Measurements from ENCODE around the gene PRCP.
"Not testable (repeated sequence)": the region's sequence is repeated elsewhere in the genome, so short reads cannot be mapped to it uniquely, and the experiment has no call there.

Gene PRCP

GRCh38 chr11:82865841-82866240, 34.4 kb downstream of the PRCP start:
- Histone ChIP-seq H3K4me3 (ENCODE audit: low read length) (no peak overlapping the region), H3K36me3 (ENCODE audit: insufficient read depth, low read depth, low read length) (no peaks in the 10 kb centered on the region), H3K9ac (ENCODE audit: low read depth, low read length) (no peak overlapping the region), H3K27me3 (ENCODE audit: insufficient read depth, low read length) (no peaks in the 10 kb centered on the region), H3K9me3 (ENCODE audit: insufficient read depth, low read depth, low read length) (no peaks in the 10 kb centered on the region), H3K27ac (ENCODE audit: low read length) (no peak overlapping the region), H3K4me1 (ENCODE audit: insufficient read depth, low read length) (0 out of 2 replicates have a peak, but pooled peaks cover 3% of the 10 kb centered on the region)

- no peak overlapping the region for H3K4me3 ChIP-seq (ENCODE audit: low read length)
- H3K4me1 ChIP-seq (ENCODE audit: insufficient read depth, low read length), result 0 out of 2 replicates have a peak, but pooled peaks cover 3% of the 10 kb centered on the region
- no peak overlapping the region for H3K27ac ChIP-seq (ENCODE audit: low read length)
- no peaks in the 10 kb centered on the region for H3K9me3 ChIP-seq (ENCODE audit: insufficient read depth, low read depth, low read length)
- H3K36me3 ChIP-seq (ENCODE audit: insufficient read depth, low read depth, low read length), result no peaks in the 10 kb centered on the region
- H3K27me3 ChIP-seq (ENCODE audit: insufficient read depth, low read length), result no peaks in the 10 kb centered on the region
- H3K9ac ChIP-seq (ENCODE audit: low read depth, low read length), result no peak overlapping the region
Observed at GRCh38 chr11:82864268-82864667, 36.0 kb downstream of the PRCP start.

- Histone ChIP-seq H3K36me3 (ENCODE audit: insufficient read depth, low read depth, low read length) (no peaks in the 10 kb centered on the region), H3K9ac (ENCODE audit: low read depth, low read length) (no peak overlapping the region), H3K27me3 (ENCODE audit: insufficient read depth, low read length) (no peaks in the 10 kb centered on the region), H3K4me3 (ENCODE audit: low read length) (no peak overlapping the region), H3K27ac (ENCODE audit: low read length) (no peak overlapping the region), H3K9me3 (ENCODE audit: insufficient read depth, low read depth, low read length) (no peaks in the 10 kb centered on the region), H3K4me1 (ENCODE audit: insufficient read depth, low read length) (0 out of 2 replicates have a peak, but pooled peaks cover 3% of the 10 kb centered on the region)
Observed at GRCh38 chr11:82863209-82863608, 37.0 kb downstream of the PRCP start.

- Histone ChIP-seq H3K4me3 (ENCODE audit: low read length) (no peak overlapping the region), H3K9me3 (ENCODE audit: insufficient read depth, low read depth, low read length) (no peaks in the 10 kb centered on the region), H3K4me1 (ENCODE audit: insufficient read depth, low read length) (0 out of 2 replicates have a peak, but pooled peaks cover 3% of the 10 kb centered on the region), H3K36me3 (ENCODE audit: insufficient read depth, low read depth, low read length) (no peaks in the 10 kb centered on the region), H3K27me3 (ENCODE audit: insufficient read depth, low read length) (no peaks in the 10 kb centered on the region), H3K27ac (ENCODE audit: low read length) (no peak overlapping the region), H3K9ac (ENCODE audit: low read depth, low read length) (no peak overlapping the region)
Observed at GRCh38 chr11:82862379-82862778, 37.9 kb downstream of the PRCP start.

GRCh38 chr11:82859750-82860149, 40.5 kb downstream of the PRCP start:
- no peak overlapping the region for H3K9ac ChIP-seq (ENCODE audit: low read depth, low read length)
- no peak overlapping the region for H3K4me3 ChIP-seq (ENCODE audit: low read length)
- H3K36me3 ChIP-seq (ENCODE audit: insufficient read depth, low read depth, low read length), result no peaks in the 10 kb centered on the region
- 0 out of 2 replicates have a peak, but pooled peaks cover 3% of the 10 kb centered on the region for H3K4me1 ChIP-seq (ENCODE audit: insufficient read depth, low read length)
- H3K27me3 ChIP-seq (ENCODE audit: insufficient read depth, low read length), result no peaks in the 10 kb centered on the region
- no peak overlapping the region for H3K27ac ChIP-seq (ENCODE audit: low read length)
- H3K9me3 ChIP-seq (ENCODE audit: insufficient read depth, low read depth, low read length), result no peaks in the 10 kb centered on the region

- Histone ChIP-seq H3K27ac (ENCODE audit: low read length) (no peak overlapping the region), H3K4me3 (ENCODE audit: low read length) (no peak overlapping the region), H3K36me3 (ENCODE audit: insufficient read depth, low read depth, low read length) (no peaks in the 10 kb centered on the region), H3K9ac (ENCODE audit: low read depth, low read length) (no peak overlapping the region), H3K9me3 (ENCODE audit: insufficient read depth, low read depth, low read length) (no peaks in the 10 kb centered on the region), H3K27me3 (ENCODE audit: insufficient read depth, low read length) (no peaks in the 10 kb centered on the region), H3K4me1 (ENCODE audit: insufficient read depth, low read length) (no peaks in the 10 kb centered on the region)
Observed at GRCh38 chr11:82858556-82859091, 41.6 kb downstream of the PRCP start.

- no peaks in the 10 kb centered on the region for H3K9me3 ChIP-seq (ENCODE audit: insufficient read depth, low read depth, low read length)
- no peaks in the 10 kb centered on the region for H3K4me1 ChIP-seq (ENCODE audit: insufficient read depth, low read length)
- H3K36me3 ChIP-seq (ENCODE audit: insufficient read depth, low read depth, low read length), result no peaks in the 10 kb centered on the region
- H3K4me3 ChIP-seq (ENCODE audit: low read length), result no peak overlapping the region
- no peaks in the 10 kb centered on the region for H3K27me3 ChIP-seq (ENCODE audit: insufficient read depth, low read length)
- H3K9ac ChIP-seq (ENCODE audit: low read depth, low read length), result no peak overlapping the region
- H3K27ac ChIP-seq (ENCODE audit: low read length), result no peak overlapping the region
Observed at GRCh38 chr11:82858133-82858532, 42.1 kb downstream of the PRCP start.

- Histone ChIP-seq H3K36me3 (ENCODE audit: insufficient read depth, low read depth, low read length) (no peaks in the 10 kb centered on the region), H3K4me1 (ENCODE audit: insufficient read depth, low read length) (no peaks in the 10 kb centered on the region), H3K9me3 (ENCODE audit: insufficient read depth, low read depth, low read length) (no peaks in the 10 kb centered on the region), H3K27ac (ENCODE audit: low read length) (no peak overlapping the region), H3K4me3 (ENCODE audit: low read length) (no peak overlapping the region), H3K9ac (ENCODE audit: low read depth, low read length) (no peak overlapping the region), H3K27me3 (ENCODE audit: insufficient read depth, low read length) (no peaks in the 10 kb centered on the region)
Observed at GRCh38 chr11:82857145-82857544, 43.1 kb downstream of the PRCP start.

GRCh38 chr11:82855616-82856015, 44.6 kb downstream of the PRCP start:
- no peak overlapping the region for H3K27ac ChIP-seq (ENCODE audit: low read length)
- H3K36me3 ChIP-seq (ENCODE audit: insufficient read depth, low read depth, low read length), result no peaks in the 10 kb centered on the region
- no peaks in the 10 kb centered on the region for H3K9me3 ChIP-seq (ENCODE audit: insufficient read depth, low read depth, low read length)
- H3K4me3 ChIP-seq (ENCODE audit: low read length), result no peak overlapping the region
- H3K4me1 ChIP-seq (ENCODE audit: insufficient read depth, low read length), result no peaks in the 10 kb centered on the region
- H3K27me3 ChIP-seq (ENCODE audit: insufficient read depth, low read length), result no peaks in the 10 kb centered on the region
- H3K9ac ChIP-seq (ENCODE audit: low read depth, low read length), result no peak overlapping the region

GRCh38 chr11:82854916-82855315, 45.3 kb downstream of the PRCP start:
- H3K9ac ChIP-seq (ENCODE audit: low read depth, low read length); H3K36me3 ChIP-seq (ENCODE audit: insufficient read depth, low read depth, low read length); H3K27ac ChIP-seq (ENCODE audit: low read length); H3K9me3 ChIP-seq (ENCODE audit: insufficient read depth, low read depth, low read length); H3K4me3 ChIP-seq (ENCODE audit: low read length); H3K27me3 ChIP-seq (ENCODE audit: insufficient read depth, low read length); H3K4me1 ChIP-seq (ENCODE audit: insufficient read depth, low read length): not testable (repeated sequence)

- H3K9ac ChIP-seq (ENCODE audit: low read depth, low read length), result no peak overlapping the region
- H3K36me3 ChIP-seq (ENCODE audit: insufficient read depth, low read depth, low read length), result peaks cover 5% of the 10 kb centered on the region; the same call in 1 of the 2 replicates
- no peaks in the 10 kb centered on the region for H3K27me3 ChIP-seq (ENCODE audit: insufficient read depth, low read length)
- no peaks in the 10 kb centered on the region for H3K9me3 ChIP-seq (ENCODE audit: insufficient read depth, low read depth, low read length)
- H3K4me1 ChIP-seq (ENCODE audit: insufficient read depth, low read length), result no peaks in the 10 kb centered on the region
- H3K4me3 ChIP-seq (ENCODE audit: low read length), result no peak overlapping the region
- H3K27ac ChIP-seq (ENCODE audit: low read length), result no peak overlapping the region
Observed at GRCh38 chr11:82854242-82854641, 46.0 kb downstream of the PRCP start.

GRCh38 chr11:82848829-82849228, 51.4 kb downstream of the PRCP start:
- H3K4me1 ChIP-seq (ENCODE audit: insufficient read depth, low read length), result peaks cover 14% of the 10 kb centered on the region
- no peak overlapping the region for H3K27ac ChIP-seq (ENCODE audit: low read length)
- no peaks in the 10 kb centered on the region for H3K9me3 ChIP-seq (ENCODE audit: insufficient read depth, low read depth, low read length)
- no peak overlapping the region for H3K4me3 ChIP-seq (ENCODE audit: low read length)
- H3K36me3 ChIP-seq (ENCODE audit: insufficient read depth, low read depth, low read length), result peaks cover 10% of the 10 kb centered on the region; the same call in 1 of the 2 replicates
- no peak overlapping the region for H3K9ac ChIP-seq (ENCODE audit: low read depth, low read length)
- no peaks in the 10 kb centered on the region for H3K27me3 ChIP-seq (ENCODE audit: insufficient read depth, low read length)
